NB4 (cell line): ENCODE results near the gene CNTN5.

Source experiments
- CTCF ChIP-seq: IDR thresholded peaks from one replicate; pipeline ENCODE4 v1.5.1; 2012; ENCODE audit warnings: low read depth, low read length
- MYC ChIP-seq: IDR thresholded peaks from 2 replicates; pipeline ENCODE4 v1.6.1; 2011; ENCODE audit warnings: low read depth, low read length
- POLR2A ChIP-seq: IDR thresholded peaks from 2 replicates; pipeline ENCODE4 v1.6.1; 2011; ENCODE audit warnings: mild to moderate bottlenecking; ENCODE audit not compliant: insufficient read length; ENCODE audit errors: extremely low read depth

GRCh38 chr11:99366546-99366945 lies 345.8 kb downstream of the CNTN5 start:
- TF ChIP-seq CTCF (no peak), POLR2A (no peak), MYC (no peak)
